DOHH2 (cell line): ENCODE measurements around the gene TNS4.

Experiments used
- EZH2phosphoT487 ChIP-seq: fragments of 200-600 bp; sonication (generic); IDR thresholded peaks from 2 replicates; pipeline ENCODE4 v1.6.1; 2017; ENCODE audit warnings: borderline replicate concordance, mild to moderate bottlenecking, antibody characterized with exemption, low read length, moderate library complexity, mixed read lengths
- TF ChIP-seq, protein P1 (sequence below): fragments of 200-600 bp; sonication (generic); IDR thresholded peaks from one replicate; pipeline ENCODE4 v1.5.1; 2014; ENCODE audit warnings: antibody characterized with exemption, mild to moderate bottlenecking, low read depth, low read length; ENCODE audit not compliant: poor library complexity, severe bottlenecking

DNA sequence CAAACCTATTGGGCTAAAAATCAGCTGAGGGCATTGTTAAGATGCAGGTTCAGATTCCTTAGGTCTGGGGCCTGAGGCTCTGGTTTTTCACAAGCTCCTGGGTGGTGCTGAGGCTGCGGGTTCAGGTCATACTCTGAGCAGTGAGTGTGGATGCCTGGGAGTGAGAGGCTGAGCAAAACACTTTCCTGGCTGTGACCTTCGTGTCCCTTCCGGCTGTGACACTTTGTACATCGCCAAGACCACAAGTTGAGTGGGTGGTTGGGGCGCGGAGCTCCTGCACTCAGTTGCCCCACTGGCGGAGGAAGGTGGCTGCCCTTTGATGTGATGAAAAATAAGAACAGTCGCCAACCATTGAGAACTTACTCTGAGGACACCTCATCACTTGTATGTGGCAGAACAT lies 39.0 kb upstream of the TNS4 start:
- TF ChIP-seq, protein P1, sequence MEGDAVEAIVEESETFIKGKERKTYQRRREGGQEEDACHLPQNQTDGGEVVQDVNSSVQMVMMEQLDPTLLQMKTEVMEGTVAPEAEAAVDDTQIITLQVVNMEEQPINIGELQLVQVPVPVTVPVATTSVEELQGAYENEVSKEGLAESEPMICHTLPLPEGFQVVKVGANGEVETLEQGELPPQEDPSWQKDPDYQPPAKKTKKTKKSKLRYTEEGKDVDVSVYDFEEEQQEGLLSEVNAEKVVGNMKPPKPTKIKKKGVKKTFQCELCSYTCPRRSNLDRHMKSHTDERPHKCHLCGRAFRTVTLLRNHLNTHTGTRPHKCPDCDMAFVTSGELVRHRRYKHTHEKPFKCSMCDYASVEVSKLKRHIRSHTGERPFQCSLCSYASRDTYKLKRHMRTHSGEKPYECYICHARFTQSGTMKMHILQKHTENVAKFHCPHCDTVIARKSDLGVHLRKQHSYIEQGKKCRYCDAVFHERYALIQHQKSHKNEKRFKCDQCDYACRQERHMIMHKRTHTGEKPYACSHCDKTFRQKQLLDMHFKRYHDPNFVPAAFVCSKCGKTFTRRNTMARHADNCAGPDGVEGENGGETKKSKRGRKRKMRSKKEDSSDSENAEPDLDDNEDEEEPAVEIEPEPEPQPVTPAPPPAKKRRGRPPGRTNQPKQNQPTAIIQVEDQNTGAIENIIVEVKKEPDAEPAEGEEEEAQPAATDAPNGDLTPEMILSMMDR = no peak
- TF ChIP-seq EZH2phosphoT487 = no peak
